Measurements from ENCODE around the gene SPEF1.

SPEF1 gene

DNA sequence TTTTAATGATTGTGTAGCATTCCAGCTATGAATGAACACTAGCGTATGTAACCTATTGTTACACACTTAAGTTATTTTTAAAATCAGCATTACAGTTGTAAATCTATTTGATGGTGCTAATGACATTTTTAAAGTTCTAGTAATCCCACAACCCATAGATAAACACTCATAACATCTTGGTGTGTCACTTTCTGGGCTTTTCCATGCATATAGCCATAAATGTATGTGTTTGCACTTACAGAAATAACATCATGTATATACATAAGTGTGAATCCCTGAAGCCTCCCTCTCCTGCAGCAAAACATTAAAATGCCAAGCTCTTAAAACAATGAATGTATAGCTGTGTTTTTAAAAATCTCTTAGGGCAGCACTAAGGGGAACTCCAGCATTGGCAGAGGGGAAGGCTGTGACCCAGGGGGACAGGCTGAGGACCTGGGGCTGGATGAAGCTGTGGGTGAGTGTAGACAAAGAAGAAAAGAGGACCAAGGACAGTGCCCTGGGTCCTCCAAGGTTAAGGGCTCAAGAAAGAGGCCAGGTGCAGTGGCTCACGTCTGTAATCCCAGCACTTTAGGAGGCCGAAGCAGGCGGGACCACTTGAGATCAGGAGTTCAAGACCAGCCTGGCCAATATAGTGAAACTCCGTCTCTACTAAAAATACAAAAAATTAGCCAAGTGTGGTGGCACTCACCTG is 6.2 kb upstream of the SPEF1 start:
- no peak for DNase-seq (ENCODE audit: low spot score)

DNA sequence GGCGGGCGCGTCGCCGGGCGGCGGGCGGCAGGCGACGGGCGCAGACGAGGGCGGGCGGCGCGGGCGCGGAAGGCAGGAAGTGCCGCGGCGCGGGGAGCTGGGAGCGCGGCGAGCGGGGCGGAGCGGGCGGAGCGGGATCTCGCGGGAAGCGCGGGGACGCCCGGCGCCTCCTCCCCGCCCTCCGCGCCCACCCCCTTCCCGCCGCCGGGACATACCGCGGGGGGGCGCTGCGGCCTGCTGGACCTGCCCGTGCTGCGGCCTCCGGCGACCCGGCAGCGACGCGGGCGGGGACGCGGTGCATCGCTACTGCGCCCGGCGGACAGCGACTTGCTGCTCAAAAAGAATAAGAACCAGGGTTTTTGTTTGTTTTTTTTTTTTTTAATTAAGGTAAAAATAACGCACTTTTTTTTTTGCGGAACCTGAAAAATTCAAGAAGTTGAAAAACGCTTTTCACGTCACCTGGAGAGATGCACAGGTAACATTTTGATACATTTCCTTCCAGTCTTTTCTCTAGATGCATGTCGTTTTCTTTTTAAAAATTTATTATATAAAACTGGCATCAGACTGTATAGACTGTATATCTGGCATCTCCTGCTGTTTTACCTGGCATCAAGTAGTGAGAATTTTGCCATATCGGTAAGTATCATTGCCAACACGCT is 5.5 kb upstream of the SPEF1 start, which contains the start of gene CENPB:
TSS of gene CENPB (minus strand) at position 76 of the 659 bp plus-strand sequence. CDS start 257 bp downstream, outside the sequence.
- peak; percentile 89 for DNase-seq (ENCODE audit: low spot score)

DNA sequence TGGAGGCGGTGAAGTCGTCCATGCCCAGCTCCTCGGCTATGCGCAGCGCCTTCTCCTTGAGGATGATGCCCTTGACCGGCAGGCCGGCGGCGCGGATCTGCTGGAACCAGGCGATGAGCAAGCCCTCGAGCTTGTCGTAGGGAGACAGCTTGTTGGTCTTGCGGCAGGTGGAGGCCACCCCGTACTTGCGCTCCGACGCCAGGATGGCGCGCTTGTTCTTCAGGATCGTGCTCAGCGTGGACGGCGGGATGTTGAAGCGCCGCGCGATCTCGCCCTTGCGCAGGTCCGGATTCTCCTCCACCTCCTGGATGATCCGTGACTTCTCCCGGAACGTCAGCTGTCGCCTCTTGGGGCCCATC is 4.9 kb upstream of the SPEF1 start:
- no peak for DNase-seq (ENCODE audit: low spot score)

DNA sequence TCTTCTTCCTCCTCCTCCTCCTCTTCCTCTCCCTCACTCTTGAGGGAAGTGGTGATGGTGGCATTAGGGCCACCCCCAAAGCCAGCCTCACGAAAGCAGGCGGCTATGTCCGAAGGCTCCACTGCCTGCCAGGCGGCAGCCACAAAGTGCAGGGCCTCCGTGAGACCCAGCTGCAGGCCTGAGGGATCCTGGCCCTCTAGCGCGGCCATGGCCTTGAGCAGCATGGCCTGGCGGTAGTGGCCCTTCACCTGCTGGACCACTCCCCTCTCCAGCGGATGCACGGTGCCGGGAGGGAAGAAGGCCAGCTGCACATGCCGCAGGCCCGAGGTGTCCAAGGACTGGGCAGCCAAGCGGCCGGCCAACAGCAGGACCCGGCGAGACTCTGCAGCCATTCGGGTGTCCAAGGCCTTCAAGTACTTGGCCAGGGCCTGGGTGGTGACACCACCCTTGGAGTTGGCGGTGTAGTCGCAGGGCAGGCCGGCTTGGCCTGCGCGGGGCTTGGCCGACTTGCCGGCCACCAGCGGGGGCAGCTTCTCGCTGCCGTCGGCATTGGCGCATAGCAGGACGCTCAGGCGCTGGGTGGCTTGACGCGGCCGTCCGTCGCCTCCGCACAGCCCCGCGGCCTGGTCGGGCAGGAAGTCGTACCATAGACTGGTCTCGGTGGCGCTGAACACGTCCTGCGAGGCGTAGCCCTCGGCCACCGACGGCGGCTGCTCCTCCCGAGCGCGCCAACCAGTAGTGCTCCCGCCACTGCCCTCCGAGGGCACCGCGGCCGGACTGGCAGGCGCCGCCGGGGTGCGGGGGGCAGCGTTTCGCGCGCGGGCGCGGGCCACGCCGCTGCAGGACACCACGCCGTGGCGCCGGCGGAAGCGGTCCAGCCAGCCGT is 4.2 kb upstream of the SPEF1 start:
- no peak for DNase-seq (ENCODE audit: low spot score)

DNA sequence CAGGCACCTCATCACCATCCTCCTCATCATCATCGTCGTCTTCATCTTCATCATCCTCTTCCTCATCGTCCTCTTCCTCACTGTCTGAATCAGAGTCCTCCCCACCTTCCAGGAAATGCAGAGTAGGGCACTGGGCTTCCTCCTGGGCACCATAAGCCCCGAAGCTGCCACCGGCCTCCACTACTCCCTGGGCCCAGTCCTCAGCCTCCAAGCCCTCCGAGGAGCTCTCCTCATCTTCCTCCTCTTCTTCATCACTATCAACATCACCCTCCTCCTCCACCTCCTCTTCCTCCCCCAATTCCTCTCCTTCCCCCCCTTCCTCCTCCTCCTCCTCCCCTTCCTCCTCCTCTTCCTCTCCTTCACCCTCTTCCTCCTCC is 3.6 kb upstream of the SPEF1 start:
- DNase-seq (ENCODE audit: low spot score): no peak

DNA sequence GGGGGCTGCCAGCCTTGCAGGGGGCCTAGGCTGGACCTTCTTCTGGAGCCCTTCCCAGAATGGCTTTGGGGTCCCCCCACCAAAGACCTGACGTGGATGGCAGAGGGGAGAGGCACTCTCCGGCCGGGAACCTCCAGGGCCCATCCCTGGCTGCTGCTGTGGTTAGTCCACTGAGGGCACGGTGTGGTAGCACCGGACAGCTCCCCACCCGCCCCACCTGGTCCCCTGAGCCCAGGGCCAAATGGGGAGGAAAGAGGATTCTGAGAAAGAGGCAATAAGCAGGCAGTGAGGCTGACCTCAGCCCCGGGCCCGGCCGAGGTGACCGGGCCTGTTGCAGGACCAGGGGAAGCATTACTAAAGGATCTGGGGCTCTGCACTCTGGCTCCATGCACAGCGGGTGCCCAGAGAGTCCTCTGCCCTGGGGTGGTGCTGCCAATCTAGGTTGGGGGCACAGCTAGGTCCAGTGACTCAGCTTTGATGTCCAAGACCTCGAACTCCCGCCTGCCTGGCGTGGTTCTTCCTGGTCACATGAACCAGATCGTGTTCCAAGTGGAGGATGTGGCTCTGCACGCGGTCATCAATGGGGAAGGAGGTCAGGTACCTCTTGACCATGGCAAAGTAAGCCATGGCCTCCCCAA is 3.1 kb upstream of the SPEF1 start:
- no peak for DNase-seq (ENCODE audit: low spot score)

DNA sequence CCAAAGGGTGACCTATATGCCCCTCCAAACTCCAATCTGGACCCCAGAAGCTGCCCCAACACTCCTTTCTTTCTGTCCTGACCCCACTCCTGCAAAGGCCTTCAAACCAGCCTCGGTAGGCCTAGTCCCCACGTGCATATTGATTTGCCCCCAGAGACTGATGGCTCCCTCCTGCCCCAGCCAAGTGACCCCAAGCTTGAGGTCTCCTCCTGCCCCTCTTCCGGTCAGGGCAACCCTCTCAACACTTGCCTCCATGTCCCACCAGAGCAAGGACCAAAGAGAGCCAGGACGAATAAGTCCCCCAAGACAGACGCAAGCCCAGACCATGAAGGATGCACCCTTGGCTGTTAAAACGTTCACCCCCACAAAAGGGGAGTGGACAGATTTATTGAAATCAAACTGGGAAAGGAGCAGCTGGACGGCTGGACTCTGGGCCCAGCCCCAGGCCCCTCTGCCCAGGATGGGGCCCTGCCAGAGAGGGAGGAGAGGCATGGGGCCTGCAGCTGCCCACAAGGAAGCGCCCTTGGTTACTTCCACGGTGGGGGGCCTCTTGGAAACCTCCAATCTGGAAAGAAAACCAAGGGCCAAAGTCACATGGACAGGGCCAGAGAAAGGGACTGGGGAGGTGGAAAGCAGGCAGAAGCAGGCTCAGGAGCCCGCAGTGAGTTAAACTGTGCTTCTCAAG is 2.4 kb upstream of the SPEF1 start:
- no peak for DNase-seq (ENCODE audit: low spot score)

DNA sequence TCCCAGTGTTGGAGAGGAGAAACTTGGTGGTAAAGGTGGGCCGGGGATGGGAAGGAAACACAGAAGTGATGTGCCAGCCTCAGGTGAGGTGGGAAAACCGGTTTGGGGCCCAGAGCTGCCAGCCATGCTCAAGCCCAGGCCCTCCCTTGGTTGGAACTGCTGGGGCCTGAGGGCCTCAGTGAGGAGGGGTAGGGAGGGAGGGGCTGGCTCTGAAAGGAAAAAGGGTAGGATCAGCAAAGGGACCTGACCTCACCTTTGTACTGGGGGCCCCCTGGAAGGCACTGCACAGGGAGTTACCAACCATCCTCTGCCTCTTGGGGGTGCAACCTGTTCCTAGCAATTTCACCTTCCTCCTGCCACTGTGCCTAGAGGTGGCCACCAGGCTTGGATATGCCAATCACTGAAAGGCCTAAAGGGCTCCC is 1.8 kb upstream of the SPEF1 start:
- no peak for DNase-seq (ENCODE audit: low spot score)

DNA sequence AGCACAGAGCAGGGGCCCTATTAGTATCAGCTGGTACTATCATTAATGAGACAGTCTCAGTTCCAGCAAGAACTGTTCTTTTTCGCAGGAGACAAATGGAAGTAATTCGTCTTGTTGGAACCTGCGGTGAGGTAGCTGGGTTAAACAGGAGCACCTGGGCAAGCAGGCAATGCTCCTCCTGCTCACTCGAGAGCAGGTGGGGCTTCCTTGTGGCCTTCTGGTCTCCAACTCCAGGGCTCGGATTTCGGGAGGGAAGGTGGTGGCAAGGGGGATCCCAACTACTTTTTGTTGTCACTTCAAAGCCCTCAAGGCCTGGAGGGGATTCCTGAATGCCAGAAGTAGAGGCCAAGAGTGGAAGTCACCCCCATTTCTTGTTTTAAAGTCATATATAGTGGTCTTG is 1.3 kb upstream of the SPEF1 start:
- DNase-seq (ENCODE audit: low spot score): no peak

DNA sequence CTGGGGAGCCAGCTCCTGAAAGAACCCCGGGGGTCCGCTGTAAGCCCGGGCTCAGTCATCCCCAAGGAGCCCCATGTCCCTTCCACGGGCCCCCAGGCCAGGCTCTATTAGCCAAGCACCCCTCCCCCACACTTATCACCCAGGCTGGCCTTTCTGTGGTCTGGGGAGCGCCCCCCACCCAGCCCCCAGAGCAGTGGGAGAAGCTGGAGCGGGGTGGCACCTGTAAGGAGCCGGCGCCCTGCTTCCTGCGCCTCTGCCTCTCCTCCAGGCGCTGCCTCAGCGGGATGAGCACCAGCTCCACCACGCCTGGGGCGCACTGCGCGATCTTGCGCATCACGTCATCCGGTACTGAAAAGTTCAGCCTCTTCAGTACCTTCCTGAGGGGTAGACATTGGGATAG is 2.3 kb downstream of the SPEF1 start:
- DNase-seq (ENCODE audit: low spot score): no peak

DNA sequence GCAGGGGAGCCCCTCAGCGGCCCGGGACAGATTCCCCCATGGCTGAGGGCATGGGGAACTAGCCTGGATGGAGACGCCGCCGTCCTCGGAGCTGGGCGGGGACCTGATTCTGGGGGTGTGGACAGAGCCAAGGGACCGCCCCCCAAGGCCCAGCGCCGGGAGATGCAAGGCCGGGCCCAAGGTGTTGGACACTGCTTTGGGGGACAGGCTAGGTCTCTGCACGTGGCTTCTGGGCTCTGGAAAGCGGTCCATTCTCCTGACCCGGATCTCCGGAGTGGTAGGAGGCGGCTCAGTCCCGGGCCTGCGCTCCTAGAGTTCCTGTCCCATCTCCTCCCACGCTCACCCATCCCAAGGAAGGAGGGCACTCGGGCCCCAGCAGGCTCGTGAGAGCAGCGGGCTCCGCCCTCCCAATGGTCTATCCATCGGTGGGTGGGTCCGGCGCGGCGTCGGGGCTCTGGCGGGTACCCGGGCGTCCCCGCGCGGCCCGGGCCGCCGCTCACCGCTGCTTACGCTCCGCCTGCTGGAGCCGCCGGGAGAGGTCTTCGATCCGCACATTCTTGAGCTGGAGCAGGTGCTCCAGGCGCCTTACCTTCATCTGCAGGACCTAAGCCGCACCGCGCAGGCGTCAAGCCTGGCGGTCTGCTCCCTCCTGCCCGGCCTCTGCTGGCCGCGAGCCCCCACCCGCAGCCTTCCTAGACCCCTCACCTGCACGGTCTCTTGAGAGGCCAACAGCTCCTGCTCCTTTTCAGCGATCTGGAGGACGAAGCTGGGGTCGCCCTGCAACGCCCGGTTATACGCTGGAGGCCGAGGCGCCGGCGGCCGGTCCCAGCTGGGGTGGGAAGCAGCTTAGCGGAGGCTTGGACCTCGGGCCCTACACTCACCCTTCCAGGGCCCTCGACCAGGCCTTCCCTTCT is 3.3 kb downstream of the SPEF1 start:
- no peak for DNase-seq (ENCODE audit: low spot score)

DNA sequence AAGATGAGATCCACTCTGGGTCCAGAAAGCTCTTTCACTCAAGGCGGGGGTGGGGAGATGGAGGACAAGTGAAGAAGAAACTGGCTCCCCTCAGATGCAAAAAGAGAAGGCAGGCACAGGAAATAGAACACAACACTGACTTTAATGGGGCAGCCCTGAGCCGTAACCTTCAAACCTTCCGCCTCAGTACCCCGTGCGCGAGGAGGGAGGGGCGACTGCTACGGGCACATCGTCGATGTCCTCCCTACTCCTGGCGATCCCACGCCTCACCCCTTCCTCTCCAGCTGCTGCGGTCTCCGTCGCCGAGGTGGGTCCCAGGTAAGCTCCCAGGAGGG is 3.9 kb downstream of the SPEF1 start:
- DNase-seq (ENCODE audit: low spot score): no peak

DNA sequence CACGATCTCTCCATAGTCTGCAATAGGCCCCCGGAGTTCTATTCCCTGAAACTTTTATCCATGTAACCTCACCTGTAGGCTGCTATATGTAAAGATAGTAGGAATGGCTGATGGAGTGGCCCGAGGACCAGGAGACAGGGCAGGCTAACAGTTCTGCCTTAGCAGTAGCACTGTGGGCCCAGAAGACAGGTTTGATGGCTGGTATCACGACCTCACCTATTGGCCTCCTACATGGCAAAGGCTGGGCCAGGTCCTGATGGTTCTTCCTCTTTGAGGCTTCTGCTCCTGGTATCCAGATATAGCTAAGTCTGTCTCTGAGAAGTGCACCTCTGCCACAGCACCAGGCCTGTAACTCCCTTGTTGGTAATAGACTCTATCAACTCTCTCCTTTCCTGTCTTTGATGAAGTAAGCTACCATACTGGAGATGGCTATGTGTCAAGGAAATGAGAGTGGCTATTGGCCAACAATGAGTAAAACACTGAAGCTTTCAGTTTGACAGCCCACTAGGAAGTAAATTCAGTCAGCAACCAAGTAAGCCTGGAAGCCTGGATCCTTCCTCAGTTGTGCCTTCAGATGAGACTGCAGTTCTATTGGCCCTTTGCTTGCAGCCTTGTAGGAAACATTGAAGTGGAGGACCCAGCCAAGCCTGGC is 5.7 kb downstream of the SPEF1 start:
- no peak for DNase-seq (ENCODE audit: low spot score)

DNA sequence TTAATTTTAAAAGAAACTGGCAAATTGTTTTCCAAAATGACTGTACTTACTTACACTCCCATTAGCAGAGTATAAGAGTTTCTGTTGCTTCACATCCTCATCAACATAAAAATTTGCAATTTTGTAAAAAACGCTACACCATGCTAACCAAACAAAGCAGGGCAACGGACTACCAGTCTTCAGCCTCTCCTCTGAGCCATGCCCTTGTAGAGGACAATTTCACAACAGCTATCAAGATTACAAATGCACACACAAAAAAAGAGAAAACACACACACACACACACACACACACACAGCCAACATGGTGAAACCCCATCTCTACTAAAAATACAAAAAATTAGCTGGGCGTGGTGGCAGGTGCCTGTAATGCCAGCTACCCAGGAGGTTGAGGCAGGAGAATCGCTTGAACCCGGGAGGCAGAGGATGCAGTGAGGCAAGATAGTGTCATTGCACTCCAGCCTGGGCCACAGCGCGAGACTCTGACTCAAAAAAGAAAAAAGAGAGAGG is 9.6 kb downstream of the SPEF1 start:
- no peak for DNase-seq (ENCODE audit: low spot score)

DNA sequence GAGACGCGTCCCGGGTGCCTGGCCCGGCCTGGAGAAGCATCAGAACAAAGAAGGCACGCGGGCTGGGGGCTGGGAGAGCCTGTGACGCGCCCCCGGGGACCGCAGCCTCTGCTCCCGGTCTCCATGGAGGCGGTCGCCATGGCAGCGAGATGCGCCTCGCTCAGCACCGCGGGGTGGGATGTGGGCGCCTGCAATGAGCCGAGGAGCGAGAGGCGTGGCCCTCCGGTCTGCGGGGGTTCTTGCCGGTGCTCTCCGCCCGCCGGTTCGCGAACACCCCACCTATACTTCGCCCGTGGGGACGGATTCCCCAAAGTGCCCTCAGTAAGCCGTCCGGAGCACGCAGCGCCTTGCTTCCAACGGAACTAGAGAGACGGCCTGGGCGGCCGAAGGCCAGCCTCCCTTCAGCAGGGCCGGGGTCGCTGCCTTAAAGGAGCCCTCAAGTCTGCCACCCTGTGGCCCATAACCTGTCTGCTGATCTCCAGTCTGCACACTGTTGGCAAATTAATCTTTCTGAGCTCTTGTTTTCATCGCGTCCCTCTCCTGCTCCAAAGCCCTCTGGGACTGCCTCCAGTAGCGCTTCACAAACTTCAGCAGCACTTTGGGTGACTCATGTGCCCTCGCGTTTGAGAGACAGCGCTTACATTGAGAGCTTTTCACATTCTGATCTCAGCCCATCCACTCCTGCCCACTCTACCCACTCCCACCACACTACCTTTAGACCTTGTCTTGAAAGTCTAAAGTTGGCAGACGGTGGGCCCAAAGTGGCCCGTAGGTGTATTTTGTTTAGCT is 12.7 kb downstream of the SPEF1 start:
- peak; percentile 87 for DNase-seq (ENCODE audit: low spot score)

DNA sequence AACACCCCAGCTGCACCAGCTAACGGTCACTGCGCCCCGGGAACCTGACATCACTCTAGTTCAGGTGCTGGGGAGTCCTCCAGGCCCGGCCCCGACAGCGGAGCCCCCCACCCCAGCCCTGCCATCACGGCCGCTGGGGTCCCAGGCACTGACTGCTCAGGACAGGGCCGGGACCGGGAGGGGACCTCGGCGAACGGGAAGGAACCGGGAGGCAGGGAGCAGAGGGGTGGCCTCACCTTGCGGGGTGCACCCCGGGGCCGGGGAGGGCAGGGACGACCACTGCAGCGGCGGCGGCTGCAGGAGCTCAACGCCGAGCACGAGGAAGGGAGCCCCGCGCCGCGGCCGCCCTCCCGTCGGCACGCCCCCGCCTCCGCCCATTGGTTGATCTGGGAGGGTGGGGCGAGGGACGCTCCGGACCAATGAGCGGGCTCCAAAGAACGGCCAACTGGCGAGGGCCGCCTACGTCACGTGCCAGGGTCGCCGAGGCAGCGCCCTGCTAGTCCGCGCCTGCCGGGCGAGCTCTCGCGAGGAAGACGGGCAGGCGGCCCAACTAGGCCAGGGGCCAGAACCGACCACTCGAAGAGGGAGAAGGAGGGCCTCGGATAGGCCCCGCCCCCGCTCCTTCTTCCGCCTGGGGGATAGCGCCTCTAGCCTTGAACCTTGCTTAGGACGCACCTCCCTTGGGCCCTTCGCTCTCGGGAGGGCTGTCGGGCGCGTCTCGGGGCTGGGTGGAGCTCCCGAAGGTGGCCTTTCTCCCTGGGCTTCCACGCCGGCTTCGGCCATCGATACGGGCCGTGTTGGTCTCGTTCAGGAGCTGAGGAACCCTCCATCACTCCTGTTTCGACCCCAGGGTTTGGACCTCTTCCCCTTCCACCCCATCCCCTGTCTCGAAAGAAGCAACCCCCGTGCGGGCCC is 13.6 kb downstream of the SPEF1 start, which contains the start of gene ADISSP:
TSS of gene ADISSP (minus strand) at position 327 of the 915 bp plus-strand sequence. CDS start 7,653 bp downstream, outside the sequence.
- DNase-seq (ENCODE audit: low spot score): peak; percentile 97

DNA sequence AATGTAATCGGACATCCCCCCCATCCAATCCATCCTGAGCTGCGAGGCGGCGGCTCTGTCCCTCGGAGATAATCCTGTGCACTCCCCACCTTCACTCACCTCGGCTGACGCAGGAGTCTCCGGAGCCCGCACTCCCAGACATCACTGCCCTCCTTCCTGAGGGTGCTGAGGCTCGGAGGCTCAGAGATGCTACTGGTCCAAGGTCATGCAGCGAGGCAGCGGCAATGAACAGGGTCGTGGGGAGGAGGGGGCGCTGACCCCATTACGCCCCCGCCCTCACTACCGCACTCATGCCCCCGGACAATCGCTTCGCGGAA is 14.2 kb downstream of the SPEF1 start:
- DNase-seq (ENCODE audit: low spot score): no peak

DNA sequence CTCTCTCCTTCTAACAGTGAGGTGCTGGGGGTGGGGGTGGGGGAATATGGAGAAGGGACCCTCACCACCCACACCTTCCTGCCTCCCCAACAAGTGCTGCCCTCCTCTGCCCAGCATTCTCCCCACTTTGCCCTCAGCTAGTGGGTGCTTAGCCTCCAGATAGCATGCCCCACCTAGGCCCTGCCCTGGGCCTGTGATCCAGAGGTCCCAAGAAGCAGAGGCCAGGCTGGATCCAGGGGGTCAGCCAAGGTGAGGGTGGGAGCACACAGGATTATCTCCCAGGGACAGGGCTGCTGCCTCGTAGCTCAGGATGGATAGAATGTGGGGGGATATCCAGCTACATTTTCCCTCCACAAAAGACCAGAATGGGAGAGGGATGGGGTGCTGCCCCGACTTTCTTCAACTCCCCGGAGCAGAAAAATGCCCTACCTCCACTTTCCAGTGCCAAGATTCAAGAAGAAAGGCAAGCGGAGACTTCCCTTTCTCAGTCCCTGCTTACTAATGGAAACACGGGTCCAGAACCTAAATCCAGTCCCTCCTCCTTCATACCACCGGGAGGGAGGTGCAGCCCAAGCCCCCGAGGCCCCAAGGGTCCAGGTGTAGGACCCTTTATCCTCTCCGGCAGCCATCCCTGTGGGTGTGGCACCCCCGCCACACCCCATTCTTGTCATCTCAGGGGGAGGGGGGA is 14.7 kb downstream of the SPEF1 start:
- no peak for DNase-seq (ENCODE audit: low spot score)
